ENCODE measurements around the gene CAB39L. TPM values are rescaled to one million over a fixed set of nuclear protein-coding genes. Genes with fewer than 3 reads are reported as not detected.

Gene CAB39L
- total and polyA plus RNA-seq, 2 of the 13 experiments (the other 11 are each of a cell fraction or from before 2014, with no cell fraction given): 3.1 to 6.1 TPM

GRCh38 chr13:49464621-49465325 is 20.9 kb upstream of the CAB39L start (continued):
- peak; percentile 75 for TF ChIP-seq PHF21A (CRISPR knock-in tag; IDR thresholded peaks at IDR 0.05)
- TF ChIP-seq FOXA1 (IDR thresholded peaks at IDR 0.05): no peak
- peak; percentile 81 for TF ChIP-seq FOXA1 (CRISPR knock-in tag; IDR thresholded peaks at IDR 0.05)
- TF ChIP-seq BCL6 (CRISPR knock-in tag; IDR thresholded peaks at IDR 0.05): peak; percentile 86
- TF ChIP-seq HNF1B (CRISPR knock-in tag; IDR thresholded peaks at IDR 0.05): 0 out of 2 replicates have a peak, but pooled peaks have one; percentile 15
- peak; percentile 89 for TF ChIP-seq RARA (CRISPR knock-in tag; IDR thresholded peaks at IDR 0.05)
- peak; percentile 63 for TF ChIP-seq ZNF18 (CRISPR knock-in tag; IDR thresholded peaks at IDR 0.05; ENCODE audit: insufficient replicate concordance)
- TF ChIP-seq SOX5 (CRISPR knock-in tag; IDR thresholded peaks at IDR 0.05; ENCODE audit: borderline replicate concordance): peak; percentile 87
- 0 out of 2 replicates have a peak, but pooled peaks have one; percentile 29 for TF ChIP-seq PBX2 (CRISPR knock-in tag; IDR thresholded peaks at IDR 0.05)
- TF ChIP-seq ZBTB44 (CRISPR knock-in tag; IDR thresholded peaks at IDR 0.05): no peak
- TF ChIP-seq SOX13 (IDR thresholded peaks at IDR 0.05): 0 out of 2 replicates have a peak, but pooled peaks have one; percentile 33
- TF ChIP-seq SOX13 (CRISPR knock-in tag; conservative IDR thresholded peaks at IDR 0.05 in 1 of 2, IDR thresholded peaks at IDR 0.05 in 1 of 2): peak in 1 of 2 experiments; percentile 88; a peak in 2 of 4 replicates
- TF ChIP-seq ZNF251 (CRISPR knock-in tag; IDR thresholded peaks at IDR 0.05): no peak
- TF ChIP-seq FOXO1 (CRISPR knock-in tag; IDR thresholded peaks at IDR 0.05): peak; percentile 59; the same call in 1 of the 2 replicates
- TF ChIP-seq ZMYM3 (CRISPR knock-in tag; IDR thresholded peaks at IDR 0.05): peak; percentile 52; the same call in 1 of the 2 replicates
- TF ChIP-seq CEBPB (IDR thresholded peaks at IDR 0.05; ENCODE audit: borderline replicate concordance, low read depth, low read length): peak; percentile 82; the same call in 1 of the 2 replicates
- TF ChIP-seq FOXA3 (CRISPR knock-in tag; IDR thresholded peaks at IDR 0.05): peak; percentile 89
- no peak for TF ChIP-seq ZFP37 (CRISPR knock-in tag; IDR thresholded peaks at IDR 0.05; ENCODE audit: borderline replicate concordance)
- peak; percentile 33; the same call in 1 of the 2 replicates for TF ChIP-seq MIER3 (CRISPR knock-in tag; IDR thresholded peaks at IDR 0.05; ENCODE audit: borderline replicate concordance)

All from HepG2 (cell line).